ENCODE measurements around the gene MMP8. TPM values are rescaled to one million over a fixed set of nuclear protein-coding genes. Genes with fewer than 3 reads are reported as not detected.
A peak's percentile ranks its signal among the peaks of the same experiment; 100 is the strongest.

The MMP8 gene
- total RNA-seq, 1 donor from 2014 or later, result not detected

- ATAC-seq (ENCODE audit: poor library complexity) (no peak), DNase-seq (no peak)
- intact Hi-C loops (cut with DNase I), result no loop called here
Observed at GRCh38 chr11:102729849-102730815, 5.4 kb upstream of the MMP8 start.

- intact Hi-C loops (cut with DNase I), result no loop called here
- ATAC-seq (ENCODE audit: poor library complexity) (no peak), DNase-seq (no peak)
Observed at GRCh38 chr11:102727890-102728289, 3.1 kb upstream of the MMP8 start.

GRCh38 chr11:102722821-102723220 is 1.9 kb downstream of the MMP8 start:
- DNase-seq (no peak), ATAC-seq (ENCODE audit: poor library complexity) (no peak)
- intact Hi-C loops (cut with DNase I), result no loop called here

GRCh38 chr11:102719620-102720277 is 5.0 kb downstream of the MMP8 start:
- intact Hi-C loops (cut with DNase I), result no loop called here
- ATAC-seq (ENCODE audit: poor library complexity) (no peak), DNase-seq (no peak)

- ATAC-seq (ENCODE audit: poor library complexity) (no peak), DNase-seq (no peak)
- intact Hi-C loops (cut with DNase I), result no loop called here
Observed at GRCh38 chr11:102717280-102717679, 7.5 kb downstream of the MMP8 start.

GRCh38 chr11:102716527-102716926 is 8.2 kb downstream of the MMP8 start:
- ATAC-seq (ENCODE audit: poor library complexity) (no peak), DNase-seq (no peak)
- intact Hi-C loops (cut with DNase I), result no loop called here

- DNase-seq, result no peak
- no peak for ATAC-seq (ENCODE audit: poor library complexity)
- intact Hi-C loops (cut with DNase I), result no loop called here
Observed at GRCh38 chr11:102712137-102712536, 12.6 kb downstream of the MMP8 start.

- ATAC-seq (ENCODE audit: poor library complexity) (no peak), DNase-seq (no peak)
- intact Hi-C loops (cut with DNase I), result no loop called here
Observed at GRCh38 chr11:102709201-102709945, 15.4 kb downstream of the MMP8 start.

GRCh38 chr11:102708654-102709053 is 16.1 kb downstream of the MMP8 start:
- intact Hi-C loops (cut with DNase I), result no loop called here
- ATAC-seq (ENCODE audit: poor library complexity), result no peak
- DNase-seq, result no peak

GRCh38 chr11:102705626-102706025 is 19.1 kb downstream of the MMP8 start, which contains the start of gene MMP27:
TSS of gene MMP27 (minus strand) at chr11:102705769. CDS start at chr11:102705714, 55 bp downstream.
- intact Hi-C loops (cut with DNase I), result no loop called here
- ATAC-seq (ENCODE audit: poor library complexity) (no peak), DNase-seq (no peak)

- ATAC-seq (ENCODE audit: poor library complexity), result no peak
- no peak for DNase-seq
- intact Hi-C loops (cut with DNase I), result no loop called here
Observed at GRCh38 chr11:102704841-102705240, 19.9 kb downstream of the MMP8 start.

GRCh38 chr11:102703826-102704493 is 20.8 kb downstream of the MMP8 start:
- no peak for ATAC-seq (ENCODE audit: poor library complexity)
- DNase-seq, result no peak
- intact Hi-C loops (cut with DNase I), result no loop called here

GRCh38 chr11:102695201-102695600 is 29.6 kb downstream of the MMP8 start:
- ATAC-seq (ENCODE audit: poor library complexity), result no peak
- intact Hi-C loops (cut with DNase I), result no loop called here
- no peak for DNase-seq

GRCh38 chr11:102685754-102686153 is 39.0 kb downstream of the MMP8 start:
- ATAC-seq (ENCODE audit: poor library complexity) (no peak), DNase-seq (no peak)
- intact Hi-C loops (cut with DNase I), result no loop called here

- no peak for ATAC-seq (ENCODE audit: poor library complexity)
- DNase-seq, result no peak
- intact Hi-C loops (cut with DNase I), result no loop called here
Observed at GRCh38 chr11:102685338-102685737, 39.4 kb downstream of the MMP8 start.

- DNase-seq (no peak), ATAC-seq (ENCODE audit: poor library complexity) (no peak)
- intact Hi-C loops (cut with DNase I), result no loop called here
Observed at GRCh38 chr11:102683277-102683676, 41.5 kb downstream of the MMP8 start.

GRCh38 chr11:102680945-102681344 is 43.8 kb downstream of the MMP8 start:
- intact Hi-C loops (cut with DNase I), result no loop called here
- DNase-seq (no peak), ATAC-seq (ENCODE audit: poor library complexity) (peak; percentile 87)

GRCh38 chr11:102678022-102678421 is 46.7 kb downstream of the MMP8 start:
- no peak for DNase-seq
- no peak for ATAC-seq (ENCODE audit: poor library complexity)
- intact Hi-C loops (cut with DNase I), result no loop called here

GRCh38 chr11:102676084-102676483 is 48.7 kb downstream of the MMP8 start:
- no peak for DNase-seq
- intact Hi-C loops (cut with DNase I), result no loop called here
- ATAC-seq (ENCODE audit: poor library complexity), result no peak
